Tibial artery (tissue), 4 donors: ENCODE data around the gene PPM1M.

ENCODE experiments used
- DNase-seq, 2 donors: peaks; one replicate each; pipeline ENCODE4 v3.0.0-alpha.2; 2019
- H3K27ac ChIP-seq, 2 donors: fragments of 200-600 bp; sonication (generic) in 1 of 2; 1 replicate in 1 of 2; 2 replicates in 1 of 2; pipeline ENCODE4 v1.5.1; 2018 to 2019; ENCODE audit warnings: mild to moderate bottlenecking in 1 of 2
- H3K27me3 ChIP-seq, 2 donors: fragments of 200-600 bp; sonication (generic) in 1 of 2; one replicate each; pipeline versions ENCODE4 v1.5.1 to v1.6.0; 2016 to 2019
- H3K36me3 ChIP-seq, 3 donors: fragments of 200-600 bp; sonication (generic) in 2 of 3; one replicate each; pipeline ENCODE4 v1.5.1; 2016 to 2019; ENCODE audit warnings: mild to moderate bottlenecking in 2 of 3
- H3K4me1 ChIP-seq, 4 donors: fragments of 200-600 bp; sonication (generic) in 2 of 4; 1 replicate in 3 of 4; 2 replicates in 1 of 4; pipeline ENCODE4 v1.5.1; 2016 to 2019
- H3K4me3 ChIP-seq, 2 donors: fragments of 200-600 bp; sonication (generic) in 1 of 2; 1 replicate in 1 of 2; 2 replicates in 1 of 2; pipeline ENCODE4 v1.5.1; 2018 to 2019; ENCODE audit warnings: mild to moderate bottlenecking in 2 of 2
- H3K9me3 ChIP-seq, 3 donors: fragments of 200-600 bp; sonication (generic) in 1 of 3; one replicate each; pipeline ENCODE4 v1.5.1; 2016 to 2019
- intact Hi-C: fragments of 100-400 bp; cut with DNase I; formaldehyde crosslinking; loops from one replicate; pipeline ENCODE4 v1.15.0; 2023; ENCODE audit warnings: low total_unique reads
- TF ChIP-seq, protein P1 (sequence below), 2 experiments: fragments of 200-600 bp in 1 of 2; fragments of 450-650 bp in 1 of 2; IDR thresholded peaks; one replicate each; pipeline ENCODE4 v1.5.1; 2017 to 2019; ENCODE audit warnings: antibody characterized with exemption in 2 of 2, mild to moderate bottlenecking in 1 of 2, moderate library complexity in 1 of 2

The PPM1M gene

GRCh38 chr3:52237657-52238172 lies 7.8 kb upstream of the PPM1M start:
- TF ChIP-seq, protein P1, sequence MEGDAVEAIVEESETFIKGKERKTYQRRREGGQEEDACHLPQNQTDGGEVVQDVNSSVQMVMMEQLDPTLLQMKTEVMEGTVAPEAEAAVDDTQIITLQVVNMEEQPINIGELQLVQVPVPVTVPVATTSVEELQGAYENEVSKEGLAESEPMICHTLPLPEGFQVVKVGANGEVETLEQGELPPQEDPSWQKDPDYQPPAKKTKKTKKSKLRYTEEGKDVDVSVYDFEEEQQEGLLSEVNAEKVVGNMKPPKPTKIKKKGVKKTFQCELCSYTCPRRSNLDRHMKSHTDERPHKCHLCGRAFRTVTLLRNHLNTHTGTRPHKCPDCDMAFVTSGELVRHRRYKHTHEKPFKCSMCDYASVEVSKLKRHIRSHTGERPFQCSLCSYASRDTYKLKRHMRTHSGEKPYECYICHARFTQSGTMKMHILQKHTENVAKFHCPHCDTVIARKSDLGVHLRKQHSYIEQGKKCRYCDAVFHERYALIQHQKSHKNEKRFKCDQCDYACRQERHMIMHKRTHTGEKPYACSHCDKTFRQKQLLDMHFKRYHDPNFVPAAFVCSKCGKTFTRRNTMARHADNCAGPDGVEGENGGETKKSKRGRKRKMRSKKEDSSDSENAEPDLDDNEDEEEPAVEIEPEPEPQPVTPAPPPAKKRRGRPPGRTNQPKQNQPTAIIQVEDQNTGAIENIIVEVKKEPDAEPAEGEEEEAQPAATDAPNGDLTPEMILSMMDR (IDR thresholded peaks at IDR 0.05), result no peak
- DNase-seq, result peak; percentile 90 to 92
- peak overlapping the region; percentile 82 to 94 for H3K4me3 ChIP-seq
- intact Hi-C loops, result loop anchor here (2.0 kb wide), 1 partner anchor 41 kb away; the partner anchor contains the start of gene WDR82
- no peaks in the 10 kb centered on the region for H3K9me3 ChIP-seq
- peaks cover 0 to 24% (median 6%) of the 10 kb centered on the region in 3 donors for H3K36me3 ChIP-seq
- H3K27me3 ChIP-seq, result no peaks in the 10 kb centered on the region
- peak overlapping the region; percentile 80 to 94 for H3K27ac ChIP-seq
- peaks cover 0 to 52% (median 38%) of the 10 kb centered on the region in 4 donors for H3K4me1 ChIP-seq

DNA sequence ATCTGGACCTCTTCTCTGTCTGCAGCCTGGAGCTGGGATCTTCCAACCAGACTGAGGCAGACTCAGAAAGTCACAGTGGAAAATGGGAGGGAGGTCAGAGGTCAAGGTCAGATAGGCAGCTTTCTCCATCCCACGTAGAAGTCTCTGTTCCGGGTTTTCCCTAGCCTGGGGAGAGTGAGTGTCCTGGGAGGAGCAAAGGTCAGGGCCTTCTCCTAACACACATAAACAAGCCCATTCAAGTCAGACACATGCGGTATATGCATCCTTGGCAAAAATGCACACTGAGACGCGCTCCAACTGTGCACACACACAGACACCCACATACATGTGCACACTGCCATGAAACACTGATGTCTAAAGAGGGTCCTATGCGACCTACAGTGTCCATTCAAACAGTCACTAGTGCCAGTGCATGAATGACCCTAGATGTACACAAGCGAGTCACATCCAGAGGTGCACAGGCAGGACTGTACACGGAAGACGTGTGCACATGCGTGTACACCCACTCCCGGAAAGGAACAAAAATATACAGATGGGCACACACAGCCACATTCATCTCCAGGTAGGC lies 7.3 kb upstream of the PPM1M start:
- DNase-seq, result peak in 1 of 2 donors; percentile 67
- Histone ChIP-seq H3K36me3 (peaks cover 0 to 18% (median 5%) of the 10 kb centered on the region in 3 donors), H3K9me3 (no peaks in the 10 kb centered on the region), H3K4me1 (peaks cover 0 to 52% (median 38%) of the 10 kb centered on the region in 4 donors), H3K27me3 (no peaks in the 10 kb centered on the region), H3K4me3 (peak overlapping the region; percentile 82 to 94), H3K27ac (peak overlapping the region; percentile 80 to 94)
- TF ChIP-seq, protein P1 (IDR thresholded peaks at IDR 0.05), result no peak
- intact Hi-C loops, result loop anchor here (2.0 kb wide), 1 partner anchor 41 kb away; the partner anchor contains the start of gene WDR82

- peaks cover 0 to 52% (median 37%) of the 10 kb centered on the region in 4 donors for H3K4me1 ChIP-seq
- peaks cover 0 to 12% (median 5%) of the 10 kb centered on the region in 3 donors for H3K36me3 ChIP-seq
- TF ChIP-seq, protein P1 (IDR thresholded peaks at IDR 0.05), result peak; percentile 30 to 45
Observed at GRCh38 chr3:52238761-52239701, 6.5 kb upstream of the PPM1M start, which contains the start of gene TWF2. Gene TWF2 (minus strand): TSS chr3:52239158. CDS start chr3:52239016, 142 bp downstream.

GRCh38 chr3:52240059-52240885 lies 5.3 kb upstream of the PPM1M start:
- peak overlapping the region; percentile 80 to 94 for H3K27ac ChIP-seq
- TF ChIP-seq, protein P1 (IDR thresholded peaks at IDR 0.05), result no peak
- H3K9me3 ChIP-seq, result no peaks in the 10 kb centered on the region
- H3K4me1 ChIP-seq, result peaks cover 0 to 54% (median 38%) of the 10 kb centered on the region in 4 donors
- no peaks in the 10 kb centered on the region for H3K27me3 ChIP-seq
- DNase-seq, result peak; percentile 81 to 82
- intact Hi-C loops, result no loop called here
- peak overlapping the region; percentile 82 to 94 for H3K4me3 ChIP-seq
- H3K36me3 ChIP-seq, result no peaks in the 10 kb centered on the region

More at GRCh38 chr3:52238761-52239701, 6.5 kb upstream of the PPM1M start, which contains the start of gene TWF2:
- Histone ChIP-seq H3K9me3 (no peaks in the 10 kb centered on the region), H3K4me3 (peak within 1 kb of the TSS; percentile 82 to 94), H3K27ac (peak within 1 kb of the TSS; percentile 80 to 94), H3K27me3 (no peaks in the 10 kb centered on the region)
- intact Hi-C loops, result loop anchor here (2.0 kb wide), 1 partner anchor 40 kb away; the partner anchor contains the start of gene WDR82
- peak; percentile 68 to 87 for DNase-seq
